ENCODE data around the gene GABRR2.

Gene GABRR2

DNA sequence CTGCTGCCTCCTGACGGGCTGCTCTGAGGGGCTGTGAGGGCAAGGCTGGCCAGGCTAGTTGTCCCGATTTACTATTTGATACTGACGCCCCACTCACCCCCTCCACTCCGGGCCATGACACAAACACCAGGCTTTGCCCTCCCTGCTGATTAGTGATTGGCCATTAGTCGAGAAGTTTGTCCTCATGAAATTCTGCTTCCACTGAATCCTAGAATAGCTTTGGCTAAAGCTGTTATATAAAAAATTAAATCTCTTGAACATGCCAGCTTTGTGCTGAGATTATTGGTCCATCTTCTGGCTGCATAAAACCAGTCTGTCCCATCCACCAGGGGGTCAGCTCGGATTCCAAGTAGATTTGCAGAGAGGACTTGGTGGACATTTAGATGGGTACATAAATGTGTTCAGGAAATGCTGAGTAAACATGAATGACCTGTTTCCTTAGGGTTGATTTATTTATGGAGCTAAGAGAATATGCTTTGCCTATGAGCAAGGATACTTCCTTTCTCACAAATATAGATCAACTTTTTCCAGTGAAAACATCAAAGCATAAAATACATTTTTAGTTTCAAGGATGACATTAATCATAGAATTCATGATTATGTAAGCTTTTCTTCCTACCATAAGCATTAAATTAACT is at the start of gene GABRR2:
GABRR2 (minus strand) TSS at position 51 of the 637 bp plus-strand sequence. CDS start 134 bp downstream, outside the sequence.
- TF ChIP-seq, protein P1, sequence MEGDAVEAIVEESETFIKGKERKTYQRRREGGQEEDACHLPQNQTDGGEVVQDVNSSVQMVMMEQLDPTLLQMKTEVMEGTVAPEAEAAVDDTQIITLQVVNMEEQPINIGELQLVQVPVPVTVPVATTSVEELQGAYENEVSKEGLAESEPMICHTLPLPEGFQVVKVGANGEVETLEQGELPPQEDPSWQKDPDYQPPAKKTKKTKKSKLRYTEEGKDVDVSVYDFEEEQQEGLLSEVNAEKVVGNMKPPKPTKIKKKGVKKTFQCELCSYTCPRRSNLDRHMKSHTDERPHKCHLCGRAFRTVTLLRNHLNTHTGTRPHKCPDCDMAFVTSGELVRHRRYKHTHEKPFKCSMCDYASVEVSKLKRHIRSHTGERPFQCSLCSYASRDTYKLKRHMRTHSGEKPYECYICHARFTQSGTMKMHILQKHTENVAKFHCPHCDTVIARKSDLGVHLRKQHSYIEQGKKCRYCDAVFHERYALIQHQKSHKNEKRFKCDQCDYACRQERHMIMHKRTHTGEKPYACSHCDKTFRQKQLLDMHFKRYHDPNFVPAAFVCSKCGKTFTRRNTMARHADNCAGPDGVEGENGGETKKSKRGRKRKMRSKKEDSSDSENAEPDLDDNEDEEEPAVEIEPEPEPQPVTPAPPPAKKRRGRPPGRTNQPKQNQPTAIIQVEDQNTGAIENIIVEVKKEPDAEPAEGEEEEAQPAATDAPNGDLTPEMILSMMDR (IDR thresholded peaks at IDR 0.05; ENCODE audit: poor library complexity, severe bottlenecking), result no peak
- H3K27ac ChIP-seq (ENCODE audit: poor library complexity, severe bottlenecking), result no peak within 1 kb of the TSS
- H3K4me3 ChIP-seq (ENCODE audit: severe bottlenecking), result no peak within 1 kb of the TSS
- H3K9me3 ChIP-seq (ENCODE audit: severe bottlenecking), result no peaks in the 10 kb centered on the region
- peaks cover 6% of the 10 kb centered on the region for H3K4me1 ChIP-seq (ENCODE audit: insufficient read depth, poor library complexity, severe bottlenecking)
- no peaks in the 10 kb centered on the region for H3K27me3 ChIP-seq (ENCODE audit: insufficient read depth, poor library complexity, severe bottlenecking)
- ATAC-seq (ENCODE audit: low read depth) (no peak), DNase-seq (ENCODE audit: low spot score) (no peak)
- no peaks in the 10 kb centered on the region for H3K36me3 ChIP-seq (ENCODE audit: low read depth)

DNA sequence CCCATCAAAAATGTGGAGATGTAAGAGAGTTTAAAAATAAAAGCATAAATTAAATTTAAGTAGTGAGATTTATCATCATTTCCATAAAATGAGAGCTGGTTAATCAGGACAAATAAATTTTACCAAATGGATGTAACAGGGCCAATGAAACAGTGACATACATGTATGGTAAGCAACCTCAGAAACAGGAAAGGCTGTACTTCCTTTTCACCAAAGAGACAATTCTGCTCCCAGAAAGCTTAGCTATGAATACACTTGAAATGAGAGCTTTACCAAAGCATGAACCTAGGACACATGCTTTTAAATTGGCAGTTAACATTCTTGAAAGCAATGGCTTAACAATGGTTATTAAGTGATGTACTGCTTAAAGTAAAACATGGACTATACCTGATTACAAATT is 49.5 kb upstream of the GABRR2 start:
- H3K36me3 ChIP-seq (ENCODE audit: low read depth), result no peaks in the 10 kb centered on the region
- H3K4me3 ChIP-seq (ENCODE audit: severe bottlenecking), result no peak overlapping the region
- H3K27me3 ChIP-seq (ENCODE audit: insufficient read depth, poor library complexity, severe bottlenecking), result no peaks in the 10 kb centered on the region
- DNase-seq (ENCODE audit: low spot score) (no peak), ATAC-seq (ENCODE audit: low read depth) (no peak)
- H3K9me3 ChIP-seq (ENCODE audit: severe bottlenecking), result no peaks in the 10 kb centered on the region
- no peak overlapping the region for H3K27ac ChIP-seq (ENCODE audit: poor library complexity, severe bottlenecking)
- H3K4me1 ChIP-seq (ENCODE audit: insufficient read depth, poor library complexity, severe bottlenecking), result no peaks in the 10 kb centered on the region
- TF ChIP-seq, protein P1 (IDR thresholded peaks at IDR 0.05; ENCODE audit: poor library complexity, severe bottlenecking), result no peak

DNA sequence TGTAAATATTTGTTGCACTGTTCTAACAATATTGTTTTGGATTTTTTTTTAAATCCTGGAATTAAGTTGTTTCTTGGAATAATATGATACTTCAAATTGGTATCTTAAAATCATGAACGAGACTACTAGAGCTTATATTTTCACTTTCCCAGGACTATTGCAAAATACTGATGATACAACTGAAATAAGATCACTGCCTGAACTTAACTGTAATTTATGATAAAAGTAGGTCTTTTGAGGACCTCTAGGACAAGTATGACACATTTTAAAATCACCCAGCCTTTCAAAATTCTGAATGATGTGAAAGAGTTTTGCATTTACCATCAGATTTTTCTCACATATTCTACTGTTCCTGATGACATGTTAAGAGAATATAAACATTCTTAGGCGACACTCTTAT is 46.1 kb upstream of the GABRR2 start:
- H3K4me1 ChIP-seq (ENCODE audit: insufficient read depth, poor library complexity, severe bottlenecking), result no peaks in the 10 kb centered on the region
- no peak overlapping the region for H3K4me3 ChIP-seq (ENCODE audit: severe bottlenecking)
- no peak for DNase-seq (ENCODE audit: low spot score)
- no peak overlapping the region for H3K27ac ChIP-seq (ENCODE audit: poor library complexity, severe bottlenecking)
- H3K27me3 ChIP-seq (ENCODE audit: insufficient read depth, poor library complexity, severe bottlenecking), result no peaks in the 10 kb centered on the region
- H3K9me3 ChIP-seq (ENCODE audit: severe bottlenecking), result no peaks in the 10 kb centered on the region
- TF ChIP-seq, protein P1 (IDR thresholded peaks at IDR 0.05; ENCODE audit: poor library complexity, severe bottlenecking), result no peak
- ATAC-seq (ENCODE audit: low read depth), result no peak
- no peaks in the 10 kb centered on the region for H3K36me3 ChIP-seq (ENCODE audit: low read depth)

DNA sequence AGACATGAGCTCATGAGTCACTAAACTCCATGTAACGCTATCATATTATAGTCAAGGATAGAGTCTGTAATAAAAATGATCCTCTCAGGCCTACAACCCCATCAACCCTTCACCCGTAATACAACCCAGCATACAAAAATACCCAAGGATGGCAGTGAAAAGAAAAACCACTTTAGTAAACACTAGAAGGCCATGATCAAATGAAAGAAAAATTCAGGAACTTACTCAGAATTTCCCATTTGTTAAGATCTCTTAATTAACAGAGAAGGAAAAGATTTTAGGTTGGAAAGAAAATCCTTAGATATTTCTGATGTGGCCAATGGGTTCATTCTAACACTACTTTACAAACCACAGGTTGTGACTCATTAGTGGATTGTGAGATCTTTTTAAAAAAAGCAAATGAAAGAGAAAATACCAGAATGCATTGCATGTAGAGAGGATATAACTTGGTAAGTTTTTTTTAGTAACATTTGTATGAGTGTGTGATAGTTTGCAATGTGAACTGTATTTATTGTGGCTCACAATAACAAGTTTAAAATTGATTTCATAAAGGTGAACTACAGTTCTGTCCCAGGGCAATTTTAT is 45.4 kb upstream of the GABRR2 start:
- no peak overlapping the region for H3K27ac ChIP-seq (ENCODE audit: poor library complexity, severe bottlenecking)
- TF ChIP-seq, protein P1 (IDR thresholded peaks at IDR 0.05; ENCODE audit: poor library complexity, severe bottlenecking), result no peak
- no peaks in the 10 kb centered on the region for H3K4me1 ChIP-seq (ENCODE audit: insufficient read depth, poor library complexity, severe bottlenecking)
- H3K9me3 ChIP-seq (ENCODE audit: severe bottlenecking), result no peaks in the 10 kb centered on the region
- ATAC-seq (ENCODE audit: low read depth), result peak; percentile 52; the same call in 2 of the 3 replicates
- DNase-seq (ENCODE audit: low spot score), result no peak
- H3K4me3 ChIP-seq (ENCODE audit: severe bottlenecking), result no peak overlapping the region
- H3K36me3 ChIP-seq (ENCODE audit: low read depth), result no peaks in the 10 kb centered on the region
- no peaks in the 10 kb centered on the region for H3K27me3 ChIP-seq (ENCODE audit: insufficient read depth, poor library complexity, severe bottlenecking)

DNA sequence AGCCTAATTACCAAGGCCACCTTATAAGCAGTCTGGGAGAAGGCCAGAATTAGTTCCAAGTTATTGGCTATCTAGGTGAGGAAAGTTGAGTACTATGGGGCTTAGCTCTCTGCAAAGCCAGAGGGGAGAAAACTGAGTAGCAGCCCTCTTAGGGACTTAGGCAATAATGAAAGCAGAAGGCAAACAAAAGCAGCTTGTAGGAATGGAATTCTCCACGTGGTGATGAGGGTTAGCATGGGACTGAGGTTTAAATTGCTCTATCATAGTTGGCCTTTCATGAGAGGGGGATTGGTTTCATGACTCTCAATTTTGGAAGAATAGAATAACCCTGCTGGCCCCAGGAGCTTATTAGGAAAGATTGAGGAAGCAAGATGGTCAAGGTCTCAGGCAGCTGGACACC is 44.5 kb upstream of the GABRR2 start:
- Histone ChIP-seq H3K4me1 (ENCODE audit: insufficient read depth, poor library complexity, severe bottlenecking) (no peaks in the 10 kb centered on the region), H3K4me3 (ENCODE audit: severe bottlenecking) (no peak overlapping the region), H3K9me3 (ENCODE audit: severe bottlenecking) (no peaks in the 10 kb centered on the region), H3K27me3 (ENCODE audit: insufficient read depth, poor library complexity, severe bottlenecking) (no peaks in the 10 kb centered on the region), H3K36me3 (ENCODE audit: low read depth) (no peaks in the 10 kb centered on the region), H3K27ac (ENCODE audit: poor library complexity, severe bottlenecking) (no peak overlapping the region)
- DNase-seq (ENCODE audit: low spot score) (no peak), ATAC-seq (ENCODE audit: low read depth) (no peak)
- TF ChIP-seq, protein P1 (IDR thresholded peaks at IDR 0.05; ENCODE audit: poor library complexity, severe bottlenecking), result no peak
